Activated CD4-positive, CD25-positive, alpha-beta regulatory T cell treated with anti-CD3 and anti-CD28 coated beads, Interleukin-2, amount 50 U/mL, for 24 hours (primary cell): Measurements from ENCODE around the gene PCF11.
"Not testable (repeated sequence)": the region's sequence is repeated elsewhere in the genome, so short reads cannot be mapped to it uniquely, and the experiment has no call there.

Source experiments
- ATAC-seq, 2 donors: fragments of 150-1000 bp; cut with Tn5 transposase; one replicate each; pipeline ENCODE4 v1.10.0; 2021; ENCODE audit warnings: mild to moderate bottlenecking in 1 of 2, moderate library complexity in 1 of 2

PCF11 gene

GRCh38 chr11:83156996-83157593 lies at the start of gene PCF11:
TSS of gene PCF11 (plus strand) at chr11:83157131. CDS start at chr11:83157440, 309 bp downstream.
- ATAC-seq: peak; percentile 3 to 11

- no peak for ATAC-seq
These were observed 44.0 kb upstream of the PCF11 start for GRCh38 chr11:83112886-83113285.

GRCh38 chr11:83115026-83115425 lies 41.9 kb upstream of the PCF11 start:
- no peak for ATAC-seq

- ATAC-seq: no peak
These were observed 41.4 kb upstream of the PCF11 start for GRCh38 chr11:83115551-83115950.

GRCh38 chr11:83116015-83116641 lies 40.8 kb upstream of the PCF11 start:
- ATAC-seq: no peak

GRCh38 chr11:83118814-83119213 lies 38.1 kb upstream of the PCF11 start:
- no peak for ATAC-seq

- no peak for ATAC-seq
These were observed 37.7 kb upstream of the PCF11 start for GRCh38 chr11:83119216-83119615.

- no peak for ATAC-seq
These were observed 36.6 kb upstream of the PCF11 start for GRCh38 chr11:83120327-83120726.

- no peak for ATAC-seq
These were observed 34.9 kb upstream of the PCF11 start for GRCh38 chr11:83122050-83122449.

GRCh38 chr11:83122766-83123165 lies 34.2 kb upstream of the PCF11 start:
- ATAC-seq: peak in 1 of 2 donors; percentile 43

- ATAC-seq: no peak
These were observed 32.1 kb upstream of the PCF11 start for GRCh38 chr11:83124636-83125424.

- no peak for ATAC-seq
These were observed 31.4 kb upstream of the PCF11 start for GRCh38 chr11:83125577-83125976.

GRCh38 chr11:83127310-83127637 lies 29.7 kb upstream of the PCF11 start:
- ATAC-seq: no peak

GRCh38 chr11:83132191-83132590 lies 24.7 kb upstream of the PCF11 start:
- no peak for ATAC-seq

GRCh38 chr11:83133266-83133665 lies 23.7 kb upstream of the PCF11 start:
- ATAC-seq: not testable (repeated sequence)

GRCh38 chr11:83139310-83139709 lies 17.6 kb upstream of the PCF11 start:
- ATAC-seq: no peak

GRCh38 chr11:83140691-83141455 lies 16.1 kb upstream of the PCF11 start:
- no peak for ATAC-seq

- ATAC-seq: no peak
These were observed 9.0 kb upstream of the PCF11 start for GRCh38 chr11:83147895-83148294.

GRCh38 chr11:83150450-83150849 lies 6.5 kb upstream of the PCF11 start:
- no peak for ATAC-seq

GRCh38 chr11:83151274-83151977 lies 5.5 kb upstream of the PCF11 start:
- no peak for ATAC-seq

GRCh38 chr11:83152264-83152663 lies 4.7 kb upstream of the PCF11 start:
- no peak for ATAC-seq

- ATAC-seq: no peak
These were observed 3.2 kb upstream of the PCF11 start for GRCh38 chr11:83153764-83154163.
